NCI-H748 treated with DMSO at 0.1 percent for 48 hours (cell line): Measurements from ENCODE around the gene ANKDD1B.
"Not testable (repeated sequence)": the region's sequence is repeated elsewhere in the genome, so short reads cannot be mapped to it uniquely, and the experiment has no call there.

Source experiments
- DNase-seq: peaks from one replicate; lab custom pipeline; 2025; lab: John Stamatoyannopoulos, UW

Gene ANKDD1B

GRCh38 chr5:75660678-75661465 lies 49.6 kb downstream of the ANKDD1B start:
- no peak for DNase-seq

GRCh38 chr5:75662061-75662460 lies 50.8 kb downstream of the ANKDD1B start:
- no peak for DNase-seq

GRCh38 chr5:75663579-75664284 lies 52.5 kb downstream of the ANKDD1B start:
- DNase-seq, result no peak

- no peak for DNase-seq
Observed at GRCh38 chr5:75664979-75665378, 53.7 kb downstream of the ANKDD1B start.

- no peak for DNase-seq
Observed at GRCh38 chr5:75666801-75667200, 55.5 kb downstream of the ANKDD1B start.

GRCh38 chr5:75667586-75667985 lies 56.3 kb downstream of the ANKDD1B start:
- DNase-seq, result no peak

GRCh38 chr5:75668445-75668844 lies 57.2 kb downstream of the ANKDD1B start:
- DNase-seq, result no peak

GRCh38 chr5:75668977-75669689 lies 57.9 kb downstream of the ANKDD1B start:
- DNase-seq, result peak; percentile 44

- no peak for DNase-seq
Observed at GRCh38 chr5:75670577-75670976, 59.3 kb downstream of the ANKDD1B start.

- DNase-seq, result no peak
Observed at GRCh38 chr5:75671506-75671905, 60.3 kb downstream of the ANKDD1B start.

- DNase-seq, result no peak
Observed at GRCh38 chr5:75672616-75673015, 61.4 kb downstream of the ANKDD1B start.

- DNase-seq, result no peak
Observed at GRCh38 chr5:75675783-75676182, 64.5 kb downstream of the ANKDD1B start.

GRCh38 chr5:75677607-75678006 lies 66.4 kb downstream of the ANKDD1B start:
- DNase-seq, result no peak

GRCh38 chr5:75678155-75678554 lies 66.9 kb downstream of the ANKDD1B start:
- DNase-seq, result no peak

- DNase-seq, result peak; percentile 54
Observed at GRCh38 chr5:75681125-75681830, 70.0 kb downstream of the ANKDD1B start.

GRCh38 chr5:75685141-75685540 lies 73.9 kb downstream of the ANKDD1B start:
- DNase-seq, result no peak

GRCh38 chr5:75686480-75686879 lies 75.2 kb downstream of the ANKDD1B start:
- DNase-seq, result no peak

GRCh38 chr5:75690669-75691068 lies 79.4 kb downstream of the ANKDD1B start:
- no peak for DNase-seq

GRCh38 chr5:75694781-75695180 lies 83.5 kb downstream of the ANKDD1B start:
- DNase-seq, result no peak

- not testable (repeated sequence) for DNase-seq
Observed at GRCh38 chr5:75695472-75696351, 84.5 kb downstream of the ANKDD1B start.

- no peak for DNase-seq
Observed at GRCh38 chr5:75701856-75702255, 90.6 kb downstream of the ANKDD1B start.
